ENCODE results near the gene RPP25L.

The RPP25L gene

DNA sequence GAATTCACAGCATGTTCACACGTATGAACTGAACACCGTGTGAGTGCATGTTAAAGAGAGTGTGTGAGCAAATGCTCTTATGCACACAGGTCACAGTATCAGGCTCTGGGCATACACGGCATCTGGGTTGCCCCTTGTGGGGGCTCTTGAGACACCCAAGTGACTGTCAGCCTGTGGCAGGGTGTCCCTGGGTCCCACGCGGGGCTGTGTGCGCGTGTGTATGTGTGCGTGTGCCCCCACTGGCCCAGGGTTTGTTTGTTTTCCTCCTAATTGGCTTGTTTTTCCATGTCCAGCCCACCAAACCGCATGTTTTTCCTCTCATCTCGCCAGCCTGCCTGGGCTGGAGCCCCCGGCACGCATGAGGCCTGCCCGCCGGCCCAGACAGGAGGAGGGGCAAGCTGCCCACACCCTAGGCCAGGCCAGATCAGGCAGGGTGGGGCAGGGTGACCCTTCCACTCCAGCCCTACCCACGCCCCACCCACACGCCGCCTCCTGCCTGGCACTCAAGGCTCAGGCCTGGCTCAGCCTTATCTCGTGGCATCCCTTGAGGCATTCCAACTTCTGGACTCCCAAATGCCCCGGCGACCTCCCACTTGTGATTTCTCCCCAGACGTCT is 51.2 kb downstream of the RPP25L start:
- intact Hi-C loops (cut with DNase I; ENCODE audit: low total_unique reads) = no loop called here
- H3K27me3 ChIP-seq = peaks cover 0 to 75% of the 10 kb centered on the region in 2 donors
- H3K4me1 ChIP-seq = peaks cover 0 to 13% (median 3%) of the 10 kb centered on the region in 4 donors
- H3K27ac ChIP-seq = no peak overlapping the region
- H3K4me3 ChIP-seq = no peak overlapping the region
- TF ChIP-seq, protein P1, sequence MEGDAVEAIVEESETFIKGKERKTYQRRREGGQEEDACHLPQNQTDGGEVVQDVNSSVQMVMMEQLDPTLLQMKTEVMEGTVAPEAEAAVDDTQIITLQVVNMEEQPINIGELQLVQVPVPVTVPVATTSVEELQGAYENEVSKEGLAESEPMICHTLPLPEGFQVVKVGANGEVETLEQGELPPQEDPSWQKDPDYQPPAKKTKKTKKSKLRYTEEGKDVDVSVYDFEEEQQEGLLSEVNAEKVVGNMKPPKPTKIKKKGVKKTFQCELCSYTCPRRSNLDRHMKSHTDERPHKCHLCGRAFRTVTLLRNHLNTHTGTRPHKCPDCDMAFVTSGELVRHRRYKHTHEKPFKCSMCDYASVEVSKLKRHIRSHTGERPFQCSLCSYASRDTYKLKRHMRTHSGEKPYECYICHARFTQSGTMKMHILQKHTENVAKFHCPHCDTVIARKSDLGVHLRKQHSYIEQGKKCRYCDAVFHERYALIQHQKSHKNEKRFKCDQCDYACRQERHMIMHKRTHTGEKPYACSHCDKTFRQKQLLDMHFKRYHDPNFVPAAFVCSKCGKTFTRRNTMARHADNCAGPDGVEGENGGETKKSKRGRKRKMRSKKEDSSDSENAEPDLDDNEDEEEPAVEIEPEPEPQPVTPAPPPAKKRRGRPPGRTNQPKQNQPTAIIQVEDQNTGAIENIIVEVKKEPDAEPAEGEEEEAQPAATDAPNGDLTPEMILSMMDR (IDR thresholded peaks at IDR 0.05) = no peak
- DNase-seq = no peak
- H3K36me3 ChIP-seq = no peaks in the 10 kb centered on the region
- H3K9me3 ChIP-seq = peaks cover 0 to 4% (median 0%) of the 10 kb centered on the region in 3 donors
